ENCODE data around the gene CIZ1. TPM values are rescaled to one million over a fixed set of nuclear protein-coding genes. Genes with fewer than 3 reads are reported as not detected.

CIZ1 gene
- polyA plus RNA-seq, 1 of the 3 experiments (the other 2 are of a cell fraction), result 37.0 TPM

- Histone ChIP-seq H3K9me2 (no peaks in the 10 kb centered on the region), H3K27me3 (ENCODE audit: insufficient read depth) (no peaks in the 10 kb centered on the region), H3K9me3 (no peaks in the 10 kb centered on the region), H3K4me3 (ENCODE audit: low read depth in 2 of 2, low read length in 1 of 2) (no peak overlapping the region), H3K79me2 (ENCODE audit: insufficient read depth) (no peaks in the 10 kb centered on the region), H3F3A (replicated peaks; ENCODE audit: insufficient read depth) (no peaks in the 10 kb centered on the region), H3K4me2 (no peak overlapping the region), H4K20me1 (ENCODE audit: insufficient read depth) (no peaks in the 10 kb centered on the region), H3K27ac (ENCODE audit: low read depth in 2 of 2, low read length in 1 of 2) (no peak overlapping the region), H3K4me1 (ENCODE audit: control insufficient read depth in 1 of 2, insufficient read depth in 2 of 2, low read depth in 1 of 2, low read length in 1 of 2) (no peaks in the 10 kb centered on the region; a peak in 1 of 4 replicates), H2AFZ (ENCODE audit: low read depth) (no peak overlapping the region), H3K36me3 (replicated peaks in 1 of 2; ENCODE audit: control insufficient read depth in 1 of 2, insufficient read depth in 2 of 2, low read length in 1 of 2) (no peaks in the 10 kb centered on the region), H3K9ac (no peak overlapping the region)
- whole genome bisulfite sequencing (ENCODE audit: low lambda C conversion rate), result 77% methylated on average over 8 of the region's 8 CpGs
- CTCF ChIA-PET, result no interaction called here
- POLR2A ChIA-PET, result no interaction called here
- DNase-seq, result no peak
- no peak for TF ChIP-seq GABPA (IDR thresholded peaks at IDR 0.05; ENCODE audit: low read depth)
- TF ChIP-seq ELF1 (IDR thresholded peaks at IDR 0.05), result no peak
- no peak for TF ChIP-seq REST (IDR thresholded peaks at IDR 0.05; ENCODE audit: low read depth, low read length)
- no peak for TF ChIP-seq EZH2phosphoT487 (IDR thresholded peaks at IDR 0.05; ENCODE audit: borderline replicate concordance, low read depth)
- TF ChIP-seq FOXM1 (IDR thresholded peaks at IDR 0.05; ENCODE audit: low read depth), result no peak
- TF ChIP-seq TAF1 (IDR thresholded peaks at IDR 0.05; ENCODE audit: borderline replicate concordance, low read depth, low read length), result no peak
- TF ChIP-seq TEAD4 (IDR thresholded peaks at IDR 0.05; ENCODE audit: borderline replicate concordance, insufficient read depth), result no peak
- no peak for TF ChIP-seq ZBTB33 (IDR thresholded peaks at IDR 0.05; ENCODE audit: borderline replicate concordance, low read depth)
- TF ChIP-seq RFX5 (IDR thresholded peaks at IDR 0.05; ENCODE audit: low read length), result no peak
- no peak for TF ChIP-seq CTCF (IDR thresholded peaks at IDR 0.05)
- no peak for TF ChIP-seq CHD2 (IDR thresholded peaks at IDR 0.05; ENCODE audit: low read length, partially characterized antibody)
- no peak for TF ChIP-seq GATA2 (CRISPR knock-in tag; IDR thresholded peaks at IDR 0.05)
- no peak for TF ChIP-seq YY1 (IDR thresholded peaks at IDR 0.05; ENCODE audit: low read depth)
- TF ChIP-seq RCOR1 (IDR thresholded peaks at IDR 0.05; ENCODE audit: low read length), result no peak
- TF ChIP-seq FOXJ3 (CRISPR knock-in tag; IDR thresholded peaks at IDR 0.05), result no peak
- TF ChIP-seq MXI1 (IDR thresholded peaks at IDR 0.05; ENCODE audit: low read depth, low read length), result no peak
- no peak for TF ChIP-seq POLR2AphosphoS5 (IDR thresholded peaks at IDR 0.05; ENCODE audit: low read depth, low read length)
These were observed 44.7 kb downstream of the CIZ1 start for GRCh38 chr9:128146591-128147120.

Measured in SK-N-SH (cell line).